Measurements from ENCODE around the gene SPOPL. TPM values are rescaled to one million over a fixed set of nuclear protein-coding genes. Genes with fewer than 3 reads are reported as not detected.

Gene SPOPL
- polyA plus RNA-seq, 1 of the 3 experiments (the other 2 are of a cell fraction): 4.5 TPM

- CTCF ChIA-PET: no interaction called here
- WGBS (ENCODE audit: low lambda C conversion rate): 96% methylated on average over 2 of the region's 2 CpGs
- H3K4me2 ChIP-seq: no peak overlapping the region
Observed at GRCh38 chr2:138607746-138608145, 106.2 kb downstream of the SPOPL start.

GRCh38 chr2:138609446-138609845 lies 107.9 kb downstream of the SPOPL start:
- Histone ChIP-seq H3K36me3 (replicated peaks in 1 of 2; ENCODE audit: control insufficient read depth in 1 of 2, insufficient read depth in 2 of 2, low read length in 1 of 2) (no peaks in the 10 kb centered on the region), H3K27me3 (ENCODE audit: insufficient read depth) (no peaks in the 10 kb centered on the region), H3K4me3 (ENCODE audit: low read depth in 2 of 2, low read length in 1 of 2) (no peak overlapping the region), H2AFZ (ENCODE audit: low read depth) (no peak overlapping the region), H3K4me1 (ENCODE audit: control insufficient read depth in 1 of 2, insufficient read depth in 2 of 2, low read depth in 1 of 2, low read length in 1 of 2) (no peaks in the 10 kb centered on the region), H3K9me3 (no peaks in the 10 kb centered on the region), H3K4me2 (no peak overlapping the region), H3K79me2 (ENCODE audit: insufficient read depth) (no peaks in the 10 kb centered on the region), H3K27ac (ENCODE audit: low read depth in 2 of 2, low read length in 1 of 2) (no peak overlapping the region), H3K9ac (no peak overlapping the region), H4K20me1 (ENCODE audit: insufficient read depth) (no peaks in the 10 kb centered on the region), H3K9me2 (no peaks in the 10 kb centered on the region), H3F3A (replicated peaks; ENCODE audit: insufficient read depth) (no peaks in the 10 kb centered on the region)
- POLR2A ChIA-PET: no interaction called here
- 64% methylated on average over 3 of the region's 4 CpGs for WGBS (ENCODE audit: low lambda C conversion rate)
- no peak for DNase-seq
- CTCF ChIA-PET: no interaction called here
- TF ChIP-seq TEAD4 (IDR thresholded peaks at IDR 0.05; ENCODE audit: borderline replicate concordance, insufficient read depth): no peak
- TF ChIP-seq TCF12 (IDR thresholded peaks at IDR 0.05): no peak
- TF ChIP-seq SMC3 (IDR thresholded peaks at IDR 0.05; ENCODE audit: low read depth, low read length): no peak
- no peak for TF ChIP-seq JUND (IDR thresholded peaks at IDR 0.05)
- TF ChIP-seq NFIC (IDR thresholded peaks at IDR 0.05; ENCODE audit: borderline replicate concordance): no peak
- no peak for TF ChIP-seq MAX (IDR thresholded peaks at IDR 0.05; ENCODE audit: low read depth)
- no peak for TF ChIP-seq REST (IDR thresholded peaks at IDR 0.05; ENCODE audit: low read depth, low read length)
- no peak for TF ChIP-seq EP300 (IDR thresholded peaks at IDR 0.05; ENCODE audit: borderline replicate concordance in 1 of 2, low read depth in 1 of 2, low read length in 1 of 2)
- TF ChIP-seq RCOR1 (IDR thresholded peaks at IDR 0.05; ENCODE audit: low read length): no peak
- no peak for TF ChIP-seq RFX5 (IDR thresholded peaks at IDR 0.05; ENCODE audit: low read length)
- TF ChIP-seq FOXJ3 (CRISPR knock-in tag; IDR thresholded peaks at IDR 0.05): no peak
- no peak for TF ChIP-seq FOSL2 (IDR thresholded peaks at IDR 0.05; ENCODE audit: borderline replicate concordance, low read depth)
- no peak for TF ChIP-seq ELF1 (IDR thresholded peaks at IDR 0.05)
- TF ChIP-seq PBX3 (IDR thresholded peaks at IDR 0.05): no peak

More at GRCh38 chr2:138607746-138608145, 106.2 kb downstream of the SPOPL start:
- no peaks in the 10 kb centered on the region for H4K20me1 ChIP-seq (ENCODE audit: insufficient read depth)
- H3K79me2 ChIP-seq (ENCODE audit: insufficient read depth): no peaks in the 10 kb centered on the region
- POLR2A ChIA-PET: no interaction called here
- H2AFZ ChIP-seq (ENCODE audit: low read depth): no peak overlapping the region
- no peaks in the 10 kb centered on the region for H3F3A ChIP-seq (replicated peaks; ENCODE audit: insufficient read depth)
- DNase-seq: no peak
- no peaks in the 10 kb centered on the region for H3K36me3 ChIP-seq (replicated peaks in 1 of 2; ENCODE audit: control insufficient read depth in 1 of 2, insufficient read depth in 2 of 2, low read length in 1 of 2)
- no peak overlapping the region for H3K4me3 ChIP-seq (ENCODE audit: low read depth in 2 of 2, low read length in 1 of 2)
- TF ChIP-seq USF2 (IDR thresholded peaks at IDR 0.05; ENCODE audit: borderline replicate concordance, low read depth, low read length) (no peak), CHD2 (IDR thresholded peaks at IDR 0.05; ENCODE audit: low read length, partially characterized antibody) (no peak), NRF1 (IDR thresholded peaks at IDR 0.05; ENCODE audit: low read depth, low read length) (no peak), EP300 (IDR thresholded peaks at IDR 0.05; ENCODE audit: borderline replicate concordance in 1 of 2, low read depth in 1 of 2, low read length in 1 of 2) (no peak), TCF12 (IDR thresholded peaks at IDR 0.05) (no peak), ELF1 (IDR thresholded peaks at IDR 0.05) (no peak), RXRA (IDR thresholded peaks at IDR 0.05; ENCODE audit: borderline replicate concordance, low read depth) (no peak), CTCF (IDR thresholded peaks at IDR 0.05) (no peak), YY1 (IDR thresholded peaks at IDR 0.05; ENCODE audit: low read depth) (no peak)
- no peak overlapping the region for H3K9ac ChIP-seq
- no peaks in the 10 kb centered on the region for H3K27me3 ChIP-seq (ENCODE audit: insufficient read depth)
- no peaks in the 10 kb centered on the region for H3K4me1 ChIP-seq (ENCODE audit: control insufficient read depth in 1 of 2, insufficient read depth in 2 of 2, low read depth in 1 of 2, low read length in 1 of 2)
- no peak overlapping the region for H3K27ac ChIP-seq (ENCODE audit: low read depth in 2 of 2, low read length in 1 of 2)
- H3K9me2 ChIP-seq: no peaks in the 10 kb centered on the region
- H3K9me3 ChIP-seq: no peaks in the 10 kb centered on the region

Measured in SK-N-SH (cell line).